Activated naive CD8-positive, alpha-beta T cell (primary cell): ENCODE data around the gene FAM240B.

Source experiments
- H3K27ac Mint-ChIP-seq: one replicate; pipeline ENCODE4 v1.8.0; 2021; ENCODE audit warnings: mixed read lengths
- H3K27me3 Mint-ChIP-seq: one replicate; pipeline ENCODE4 v1.8.0; 2021; ENCODE audit warnings: mixed read lengths
- H3K36me3 Mint-ChIP-seq: one replicate; pipeline ENCODE4 v1.8.0; 2021; ENCODE audit warnings: mixed read lengths
- H3K4me1 Mint-ChIP-seq: one replicate; pipeline ENCODE4 v1.8.0; 2021; ENCODE audit warnings: low read depth, mixed read lengths
- H3K4me3 Mint-ChIP-seq: one replicate; pipeline ENCODE4 v1.8.0; 2021; ENCODE audit warnings: mild to moderate bottlenecking, mixed read lengths
- H3K9me3 Mint-ChIP-seq: one replicate; pipeline ENCODE4 v1.8.0; 2021; ENCODE audit warnings: low read depth, mixed read lengths

The FAM240B gene

DNA sequence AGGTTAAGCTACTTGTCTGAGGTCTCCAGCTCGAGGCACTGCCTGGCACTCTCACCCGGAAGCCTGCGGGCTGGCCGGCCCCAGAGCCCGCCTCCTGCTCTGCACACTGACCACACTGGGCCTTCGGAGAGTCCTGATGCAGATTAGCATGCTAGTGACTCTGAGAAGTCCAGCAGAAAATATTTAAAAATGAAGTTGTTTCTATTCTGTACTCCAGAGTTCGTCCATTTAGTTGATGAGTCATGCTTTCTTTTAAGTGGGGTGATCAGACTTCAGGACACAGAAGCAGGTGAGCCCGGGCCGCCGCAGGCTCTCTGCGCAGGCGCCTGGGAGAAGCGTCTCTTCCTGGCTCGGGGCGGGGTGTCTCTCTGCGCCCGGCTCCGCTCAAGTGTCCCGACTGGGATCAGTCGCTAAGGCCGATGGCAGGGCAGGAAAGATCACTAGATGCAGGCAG is 32.5 kb downstream of the FAM240B start:
- Mint-ChIP-seq H3K36me3 (no peaks in the 10 kb centered on the region), H3K27ac (no peak overlapping the region), H3K27me3 (peaks cover 10% of the 10 kb centered on the region), H3K4me1 (peaks cover 2% of the 10 kb centered on the region), H3K9me3 (no peaks in the 10 kb centered on the region), H3K4me3 (peak overlapping the region; percentile 42)

DNA sequence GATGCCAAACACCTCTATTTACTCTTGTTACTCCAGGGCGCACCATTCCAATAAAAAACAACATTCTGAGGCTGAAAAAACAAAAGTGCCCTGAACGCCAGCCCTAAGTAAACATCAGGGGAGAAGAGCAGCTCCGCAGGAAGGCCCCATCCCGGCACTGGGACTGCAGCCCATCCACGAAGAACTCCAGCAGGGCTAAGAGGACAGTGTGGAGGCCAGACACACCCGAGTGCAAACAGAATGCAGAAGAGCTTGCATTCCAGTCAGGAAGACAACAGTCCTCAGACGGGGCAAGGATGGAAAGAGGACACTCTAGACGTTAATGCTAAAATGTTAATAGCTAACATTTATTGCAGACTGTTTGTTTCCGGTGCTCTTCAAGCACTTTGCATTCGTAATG is 33.0 kb downstream of the FAM240B start:
- Mint-ChIP-seq H3K27me3 (peaks cover 10% of the 10 kb centered on the region), H3K4me3 (no peak overlapping the region), H3K27ac (no peak overlapping the region)

GRCh38 chr9:38685535-38685934 is 34.4 kb downstream of the FAM240B start:
- peaks cover 10% of the 10 kb centered on the region for H3K27me3 Mint-ChIP-seq
- H3K27ac Mint-ChIP-seq, result no peak overlapping the region
- H3K36me3 Mint-ChIP-seq, result no peaks in the 10 kb centered on the region
- H3K9me3 Mint-ChIP-seq, result no peaks in the 10 kb centered on the region
- H3K4me3 Mint-ChIP-seq, result no peak overlapping the region
- peaks cover 2% of the 10 kb centered on the region for H3K4me1 Mint-ChIP-seq

More for the DNA sequence above, 33.0 kb downstream of the FAM240B start:
- Mint-ChIP-seq H3K4me1 (peaks cover 2% of the 10 kb centered on the region), H3K9me3 (no peaks in the 10 kb centered on the region), H3K36me3 (no peaks in the 10 kb centered on the region)

DNA sequence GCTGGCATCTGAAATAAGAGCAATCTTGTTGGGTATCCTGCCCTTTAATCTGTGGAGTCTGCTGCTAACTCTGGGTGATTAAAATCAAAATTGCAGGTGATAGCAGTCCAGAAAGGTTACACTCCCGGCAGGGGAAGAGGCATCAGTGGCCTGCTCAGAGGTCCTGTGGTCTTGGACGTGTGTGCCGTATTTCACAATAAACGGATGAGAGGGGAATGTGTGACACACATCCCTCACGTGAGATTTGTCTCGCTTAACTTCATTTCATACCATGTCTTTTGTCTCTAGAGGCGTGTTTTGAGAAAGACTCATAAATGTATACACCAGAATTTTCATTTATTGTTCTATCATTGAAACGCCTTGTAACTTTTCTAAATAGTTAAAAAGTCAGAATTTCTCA is 36.6 kb downstream of the FAM240B start:
- Mint-ChIP-seq H3K36me3 (no peaks in the 10 kb centered on the region), H3K27ac (no peak overlapping the region), H3K4me3 (no peak overlapping the region), H3K27me3 (peaks cover 10% of the 10 kb centered on the region), H3K4me1 (peaks cover 2% of the 10 kb centered on the region), H3K9me3 (no peaks in the 10 kb centered on the region)

- Mint-ChIP-seq H3K4me3 (no peak overlapping the region), H3K27me3 (peaks cover 10% of the 10 kb centered on the region), H3K4me1 (peaks cover 2% of the 10 kb centered on the region), H3K9me3 (no peaks in the 10 kb centered on the region), H3K36me3 (no peaks in the 10 kb centered on the region), H3K27ac (no peak overlapping the region)
Observed at GRCh38 chr9:38682713-38683112, 37.2 kb downstream of the FAM240B start.

DNA sequence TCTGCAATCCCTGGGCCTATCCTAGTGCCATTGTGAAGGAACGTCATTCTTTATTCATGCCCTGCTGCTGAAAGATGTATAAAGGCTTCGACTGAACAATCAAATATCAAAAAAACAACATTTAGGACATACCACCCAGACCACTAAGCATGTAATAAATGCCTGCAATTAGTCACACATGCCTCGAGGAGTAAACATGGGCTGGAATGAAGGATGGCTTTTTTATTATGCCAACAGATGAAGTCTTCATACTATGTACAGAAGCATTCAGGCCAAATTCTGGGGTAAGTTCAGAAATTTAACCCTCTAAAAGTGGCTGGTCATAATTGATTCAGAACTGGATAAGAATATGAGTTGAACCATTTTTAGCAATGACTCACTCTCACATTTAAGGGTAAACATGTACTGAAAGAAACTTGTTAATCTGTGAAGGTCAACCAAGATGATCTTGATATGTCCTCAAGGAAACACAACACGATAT is 38.1 kb downstream of the FAM240B start:
- Mint-ChIP-seq H3K36me3 (no peaks in the 10 kb centered on the region), H3K9me3 (no peaks in the 10 kb centered on the region), H3K4me1 (no peaks in the 10 kb centered on the region), H3K27ac (no peak overlapping the region), H3K4me3 (no peak overlapping the region), H3K27me3 (peaks cover 14% of the 10 kb centered on the region)

- Mint-ChIP-seq H3K27ac (no peak overlapping the region), H3K36me3 (no peaks in the 10 kb centered on the region), H3K4me3 (no peak overlapping the region), H3K4me1 (no peaks in the 10 kb centered on the region), H3K9me3 (no peaks in the 10 kb centered on the region), H3K27me3 (peaks cover 14% of the 10 kb centered on the region)
Observed at GRCh38 chr9:38680837-38681445, 39.0 kb downstream of the FAM240B start.

DNA sequence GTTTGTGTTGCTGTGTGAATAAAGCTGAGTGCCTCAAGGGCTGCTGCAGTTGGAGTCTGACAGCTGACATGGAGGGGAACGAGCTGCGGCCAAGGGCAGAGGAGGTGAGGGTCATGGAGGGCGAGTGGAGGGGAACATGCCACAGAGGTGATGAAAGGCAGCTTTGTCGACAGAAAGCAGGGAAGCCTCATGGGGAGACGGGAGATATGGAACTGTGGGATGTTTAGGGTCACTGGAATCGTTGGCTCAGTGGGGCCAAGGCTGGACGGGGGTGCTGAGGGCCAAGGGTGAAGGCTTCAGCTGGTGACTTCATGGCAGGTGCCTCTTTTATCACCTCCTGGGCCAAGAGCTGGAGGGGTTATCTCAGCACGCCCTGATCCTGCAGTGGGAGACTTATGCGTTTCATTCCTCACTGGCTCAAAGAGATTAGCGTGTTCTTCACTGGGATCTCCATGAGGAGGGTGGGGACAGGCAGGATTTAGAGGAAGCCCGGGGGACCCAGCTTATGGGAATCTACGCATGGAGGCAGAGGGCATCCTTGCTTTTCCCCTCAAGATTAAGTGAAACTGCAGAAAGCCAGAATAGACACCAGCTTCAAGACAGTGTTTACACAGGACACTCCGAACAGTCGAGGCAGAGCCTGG is 42.2 kb downstream of the FAM240B start:
- no peaks in the 10 kb centered on the region for H3K9me3 Mint-ChIP-seq
- no peaks in the 10 kb centered on the region for H3K36me3 Mint-ChIP-seq
- H3K4me3 Mint-ChIP-seq, result no peak overlapping the region
- no peak overlapping the region for H3K27ac Mint-ChIP-seq
- H3K4me1 Mint-ChIP-seq, result peaks cover 3% of the 10 kb centered on the region
- peaks cover 7% of the 10 kb centered on the region for H3K27me3 Mint-ChIP-seq

GRCh38 chr9:38675831-38676230 is 44.1 kb downstream of the FAM240B start:
- Mint-ChIP-seq H3K9me3 (no peaks in the 10 kb centered on the region), H3K36me3 (no peaks in the 10 kb centered on the region), H3K4me1 (peaks cover 3% of the 10 kb centered on the region), H3K27me3 (peaks cover 7% of the 10 kb centered on the region), H3K27ac (no peak overlapping the region), H3K4me3 (no peak overlapping the region)

DNA sequence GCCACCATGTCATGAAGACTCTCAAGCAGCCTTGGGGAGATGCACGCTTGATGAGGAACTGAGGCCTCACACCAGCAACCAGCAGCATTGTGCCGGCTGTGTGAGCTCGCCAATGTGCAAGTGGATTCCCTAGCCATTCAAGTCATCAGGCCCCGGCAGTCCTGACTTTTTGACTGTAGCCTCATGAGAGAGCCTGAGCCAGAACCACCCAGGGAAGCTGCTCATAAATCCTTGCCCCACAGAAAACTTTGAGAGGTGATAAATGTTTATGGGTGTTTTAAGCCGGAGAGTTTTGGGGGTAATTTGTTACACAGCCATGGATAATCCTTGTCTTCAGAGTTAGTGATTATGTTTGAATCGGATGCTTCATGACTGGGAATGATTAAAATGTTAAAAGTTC is 44.7 kb downstream of the FAM240B start:
- no peak overlapping the region for H3K4me3 Mint-ChIP-seq
- no peak overlapping the region for H3K27ac Mint-ChIP-seq
- H3K36me3 Mint-ChIP-seq, result no peaks in the 10 kb centered on the region
- peaks cover 7% of the 10 kb centered on the region for H3K27me3 Mint-ChIP-seq
- H3K4me1 Mint-ChIP-seq, result peaks cover 3% of the 10 kb centered on the region
- no peaks in the 10 kb centered on the region for H3K9me3 Mint-ChIP-seq

GRCh38 chr9:38673399-38674193 is 46.3 kb downstream of the FAM240B start:
- Mint-ChIP-seq H3K4me1 (peaks cover 3% of the 10 kb centered on the region), H3K27me3 (peaks cover 7% of the 10 kb centered on the region), H3K4me3 (no peak overlapping the region), H3K36me3 (no peaks in the 10 kb centered on the region), H3K27ac (no peak overlapping the region), H3K9me3 (no peaks in the 10 kb centered on the region)

- H3K36me3 Mint-ChIP-seq, result no peaks in the 10 kb centered on the region
- H3K4me3 Mint-ChIP-seq, result no peak overlapping the region
- peaks cover 3% of the 10 kb centered on the region for H3K4me1 Mint-ChIP-seq
- no peak overlapping the region for H3K27ac Mint-ChIP-seq
- H3K27me3 Mint-ChIP-seq, result peaks cover 3% of the 10 kb centered on the region
- H3K9me3 Mint-ChIP-seq, result no peaks in the 10 kb centered on the region
Observed at GRCh38 chr9:38671748-38672147, 48.2 kb downstream of the FAM240B start.

DNA sequence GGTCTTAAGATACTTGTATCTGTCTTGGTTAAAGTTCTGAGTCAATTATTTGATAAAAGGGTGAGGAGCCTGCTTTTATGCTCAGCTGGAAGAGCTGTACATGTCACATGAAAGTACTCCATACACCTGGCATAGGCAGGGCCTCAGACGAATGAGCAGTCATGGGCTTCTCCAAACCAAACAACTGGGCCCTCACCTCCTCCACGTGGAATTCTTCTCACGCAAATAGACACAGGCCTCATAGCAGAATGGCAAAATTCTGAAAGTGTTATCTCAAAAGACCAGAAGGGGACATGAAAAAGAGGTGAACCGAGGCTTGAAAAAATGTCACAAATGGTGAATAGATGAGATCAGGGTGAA is 48.6 kb downstream of the FAM240B start:
- Mint-ChIP-seq H3K9me3 (no peaks in the 10 kb centered on the region), H3K36me3 (no peaks in the 10 kb centered on the region), H3K27me3 (peaks cover 3% of the 10 kb centered on the region), H3K27ac (no peak overlapping the region), H3K4me3 (no peak overlapping the region), H3K4me1 (peaks cover 3% of the 10 kb centered on the region)

- no peaks in the 10 kb centered on the region for H3K36me3 Mint-ChIP-seq
- H3K4me1 Mint-ChIP-seq, result peaks cover 3% of the 10 kb centered on the region
- no peaks in the 10 kb centered on the region for H3K9me3 Mint-ChIP-seq
- H3K4me3 Mint-ChIP-seq, result no peak overlapping the region
- peaks cover 3% of the 10 kb centered on the region for H3K27me3 Mint-ChIP-seq
- no peak overlapping the region for H3K27ac Mint-ChIP-seq
Observed at GRCh38 chr9:38670542-38671371, 49.2 kb downstream of the FAM240B start.
